ENCODE results near the gene SLC7A14. TPM values are rescaled to one million over a fixed set of nuclear protein-coding genes. Genes with fewer than 3 reads are reported as not detected.
"Not testable (repeated sequence)": the region's sequence is repeated elsewhere in the genome, so short reads cannot be mapped to it uniquely, and the experiment has no call there.

The SLC7A14 gene
- total RNA-seq, 1 experiment from 2014 or later = not detected

DNA sequence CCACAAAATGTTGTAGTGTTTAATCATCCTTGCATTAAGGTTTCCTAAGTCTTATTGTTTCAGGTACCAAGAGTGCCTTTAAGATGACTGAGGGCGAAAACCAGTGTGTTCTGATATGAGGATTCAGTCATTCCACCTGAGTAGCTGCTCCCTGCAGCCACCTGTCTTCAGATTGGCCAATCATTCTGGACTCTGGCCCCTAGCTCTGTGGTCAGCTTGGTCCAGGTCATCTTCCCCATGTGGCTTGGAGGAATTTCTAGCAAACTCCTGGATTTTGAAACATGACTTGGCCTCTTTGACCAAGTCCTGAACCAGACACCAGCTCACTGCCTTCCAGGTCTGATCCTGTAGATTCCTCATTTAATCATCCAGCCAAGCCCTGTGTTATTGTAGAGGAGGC lies 7.8 kb upstream of the SLC7A14 start:
- no peak for DNase-seq (ENCODE audit: low spot score)

DNA sequence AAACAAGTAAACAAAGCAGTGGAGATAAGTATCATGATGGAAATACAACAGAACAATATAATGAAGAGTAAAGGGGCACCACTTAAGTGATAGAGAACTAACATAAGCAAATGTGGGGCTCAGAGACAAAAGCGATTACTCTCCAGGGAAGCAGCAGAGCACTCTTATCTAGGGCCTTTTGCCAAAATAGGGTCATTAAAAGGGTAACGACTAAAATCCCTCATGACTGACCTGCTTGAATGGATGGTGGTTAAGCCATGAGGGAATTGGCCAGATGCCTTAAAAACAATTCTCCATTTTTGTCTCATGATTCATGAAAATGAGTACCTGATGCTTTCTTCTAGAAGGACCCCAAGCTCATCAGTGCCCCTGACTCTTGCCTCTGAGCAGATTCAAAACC lies 3.2 kb upstream of the SLC7A14 start:
- DNase-seq (ENCODE audit: low spot score) = no peak

DNA sequence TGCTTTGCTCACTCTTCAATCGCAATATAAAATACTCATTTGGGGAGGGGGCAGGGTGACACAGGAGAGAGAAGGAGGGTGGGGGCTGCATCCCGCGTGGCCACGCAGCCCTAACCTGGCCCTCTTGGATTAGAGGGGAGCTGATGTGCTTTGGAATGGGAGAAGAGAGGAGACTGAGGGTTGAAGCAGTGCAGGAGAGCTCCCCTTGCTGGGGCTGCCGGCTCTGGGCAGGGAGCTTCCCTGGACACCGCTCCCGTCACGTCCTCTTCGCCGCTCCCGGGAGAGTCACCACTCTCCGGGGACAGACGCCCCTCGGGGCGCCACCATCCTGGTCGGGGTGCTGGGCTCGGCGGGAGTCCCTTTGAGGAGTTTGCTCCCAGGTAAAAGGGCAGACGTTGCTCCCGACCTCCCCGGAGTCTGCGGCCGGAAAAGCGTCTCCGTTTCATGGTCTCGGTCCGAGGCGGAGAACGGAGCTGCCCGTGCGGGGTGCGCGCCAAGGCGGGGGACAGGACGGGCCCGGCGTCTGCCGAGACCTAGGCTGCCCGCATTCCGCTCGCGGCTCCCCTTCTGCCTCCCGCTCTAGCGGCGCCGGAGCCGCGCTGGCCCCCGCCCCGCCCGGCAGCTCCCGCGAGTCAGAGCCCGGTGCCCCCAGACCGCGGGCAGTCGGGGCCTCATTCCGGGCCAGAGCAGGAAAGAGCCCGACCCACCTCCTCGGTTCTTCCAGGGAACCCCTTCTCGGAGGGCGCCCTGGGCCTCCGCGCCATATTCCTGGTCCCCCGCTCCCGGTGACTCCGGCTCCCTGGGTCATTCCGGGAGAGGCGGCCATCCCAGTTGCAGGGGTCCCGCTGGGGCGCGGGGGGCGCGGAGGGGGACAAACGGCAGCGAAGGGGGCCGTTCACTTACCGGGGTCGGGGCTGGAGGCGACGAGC lies 603 bp downstream of the SLC7A14 start:
- no peak for DNase-seq (ENCODE audit: low spot score)

DNA sequence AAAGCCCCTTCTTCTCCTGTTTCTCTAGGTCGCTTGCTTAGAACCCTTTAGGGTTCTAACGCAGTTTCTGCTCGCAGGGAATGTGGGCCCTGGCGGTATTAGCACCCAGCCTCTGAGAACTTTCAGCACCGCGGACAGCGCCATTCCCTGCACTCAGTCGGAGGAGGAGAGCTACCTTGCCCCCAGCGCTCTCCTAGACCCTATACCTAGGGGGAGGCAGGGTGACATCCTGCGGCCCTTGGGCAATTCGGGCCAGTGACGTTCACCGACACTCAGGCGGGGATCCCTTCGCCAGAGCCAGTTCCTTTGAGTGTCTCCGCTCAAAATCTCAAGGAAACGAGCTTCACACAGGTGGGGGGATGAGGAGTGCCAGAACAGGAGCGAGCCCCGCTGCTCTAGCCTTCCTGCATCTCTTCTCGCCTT lies 1.3 kb downstream of the SLC7A14 start:
- peak; percentile 19 for DNase-seq (ENCODE audit: low spot score)

DNA sequence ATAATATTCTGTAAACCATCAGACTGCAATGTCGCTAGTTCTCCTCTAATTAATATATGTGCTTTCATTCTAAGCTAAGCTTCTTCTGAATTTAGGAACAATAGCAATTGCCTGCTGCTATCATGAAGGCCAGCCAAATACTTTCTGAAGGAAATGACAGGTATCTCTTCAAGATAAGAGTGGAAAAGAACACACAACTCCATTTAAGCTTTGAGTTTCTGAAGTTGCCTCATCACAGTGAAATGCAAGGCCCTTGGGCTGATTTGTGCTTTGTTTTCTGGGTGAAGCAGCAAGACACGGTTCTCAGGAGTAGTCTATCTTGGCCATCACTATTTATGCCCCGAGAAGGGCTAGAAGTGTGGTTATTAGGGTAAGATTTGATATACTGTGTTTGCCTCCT lies 6.2 kb downstream of the SLC7A14 start:
- no peak for DNase-seq (ENCODE audit: low spot score)

DNA sequence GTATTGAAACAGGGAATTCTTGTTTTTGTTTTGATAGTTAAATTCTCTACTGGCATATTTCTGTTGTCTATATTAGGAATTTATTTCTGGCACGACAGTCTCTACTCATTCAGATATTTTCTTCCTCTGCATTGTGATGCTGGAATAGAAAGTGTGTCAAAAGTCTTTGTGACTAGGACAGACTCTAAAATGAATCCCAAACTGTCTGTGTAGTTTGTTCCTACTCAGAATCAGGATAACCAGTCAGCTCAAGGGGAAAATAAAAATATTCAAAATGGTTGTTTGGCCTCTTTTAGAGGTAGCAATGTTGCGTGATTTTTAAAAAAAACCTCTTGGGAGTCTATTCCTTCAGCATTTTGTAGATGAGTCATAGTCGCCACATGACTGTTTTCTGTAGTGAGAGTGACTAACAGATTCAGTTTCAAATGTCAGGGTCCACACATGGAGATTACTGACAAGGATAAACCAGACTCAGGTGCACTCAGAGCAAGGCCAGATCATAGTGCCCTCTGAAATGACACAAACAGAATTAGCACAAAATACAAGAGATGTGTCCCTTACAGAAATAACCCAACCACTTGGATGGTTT lies 13.1 kb downstream of the SLC7A14 start:
- peak; percentile 75 for DNase-seq (ENCODE audit: low spot score)

DNA sequence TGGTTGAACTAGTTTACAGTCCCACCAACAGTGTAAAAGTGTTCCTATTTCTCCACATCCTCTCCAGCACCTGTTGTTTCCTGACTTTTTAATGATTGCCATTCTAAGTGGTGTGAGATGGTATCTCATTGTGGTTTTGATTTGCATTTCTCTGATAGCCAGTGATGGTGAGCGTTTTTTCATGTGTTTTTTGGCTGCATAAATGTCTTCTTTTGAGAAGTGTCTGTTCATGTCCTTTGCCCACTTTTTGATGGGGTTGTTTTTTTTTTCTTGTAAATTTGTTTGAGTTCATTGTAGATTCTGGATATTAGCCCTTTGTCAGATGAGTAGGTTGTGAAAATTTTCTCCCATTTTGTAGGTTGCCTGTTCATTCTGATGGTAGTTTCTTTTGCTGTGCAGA lies 18.3 kb downstream of the SLC7A14 start:
- not testable (repeated sequence) for DNase-seq (ENCODE audit: low spot score)

DNA sequence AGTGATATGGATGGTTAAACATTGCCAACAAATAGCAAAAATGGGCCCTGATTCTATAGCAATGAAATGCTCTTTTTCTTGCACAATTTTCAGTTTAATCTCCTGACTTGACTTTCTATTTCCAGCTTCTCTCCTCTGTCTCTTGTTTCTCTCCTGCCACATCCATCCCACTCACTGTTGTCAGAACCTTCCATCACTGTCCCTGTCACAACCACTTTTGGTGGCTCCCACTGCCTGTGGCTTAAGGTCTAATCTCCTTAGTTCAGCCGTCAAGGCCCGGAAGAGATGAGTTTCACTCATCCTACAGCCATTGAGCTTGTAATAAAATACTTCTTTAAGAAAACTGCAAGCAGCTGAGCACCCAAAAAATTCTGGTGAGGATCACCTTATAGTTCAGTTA lies 19.5 kb downstream of the SLC7A14 start:
- DNase-seq (ENCODE audit: low spot score) = no peak

DNA sequence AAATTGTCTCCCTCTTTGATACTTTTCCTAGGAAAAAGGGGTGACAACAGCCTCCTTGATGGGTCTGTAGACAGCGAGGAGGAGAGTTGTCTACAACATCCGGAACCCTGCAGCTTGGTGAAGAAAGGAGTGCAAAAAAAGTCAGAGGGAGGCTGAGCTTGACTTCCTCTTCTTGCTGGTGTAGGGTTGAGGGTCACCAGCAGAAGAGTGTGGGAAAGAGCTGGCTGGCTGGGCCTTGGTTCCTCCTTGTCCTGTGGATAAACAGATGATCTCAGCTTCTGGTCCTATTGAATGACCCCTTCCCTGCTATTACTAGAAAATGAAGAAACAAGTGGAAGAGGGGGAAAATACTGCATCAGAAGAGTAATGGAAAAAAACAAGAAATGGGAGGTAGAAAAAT lies 20.4 kb downstream of the SLC7A14 start:
- no peak for DNase-seq (ENCODE audit: low spot score)

DNA sequence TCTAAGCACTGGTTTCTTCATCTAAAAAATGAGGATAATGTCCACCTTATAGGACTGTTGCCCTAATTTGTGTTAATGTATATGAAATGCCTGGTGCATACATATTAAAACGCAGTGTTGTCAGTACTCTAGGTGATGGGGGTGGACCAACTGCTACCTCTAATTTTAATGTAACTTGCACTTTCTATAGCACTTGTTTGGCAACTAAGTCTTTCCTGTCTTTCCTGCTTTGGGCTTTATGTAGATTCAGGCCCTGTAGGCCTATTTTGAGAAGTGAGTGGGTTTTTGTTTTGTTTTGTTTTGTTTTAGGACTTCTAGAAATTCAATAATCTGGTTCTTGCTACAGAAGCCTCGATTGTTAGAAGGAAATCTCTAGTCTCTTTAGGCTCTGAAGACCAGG lies 21.2 kb downstream of the SLC7A14 start:
- no peak for DNase-seq (ENCODE audit: low spot score)

DNA sequence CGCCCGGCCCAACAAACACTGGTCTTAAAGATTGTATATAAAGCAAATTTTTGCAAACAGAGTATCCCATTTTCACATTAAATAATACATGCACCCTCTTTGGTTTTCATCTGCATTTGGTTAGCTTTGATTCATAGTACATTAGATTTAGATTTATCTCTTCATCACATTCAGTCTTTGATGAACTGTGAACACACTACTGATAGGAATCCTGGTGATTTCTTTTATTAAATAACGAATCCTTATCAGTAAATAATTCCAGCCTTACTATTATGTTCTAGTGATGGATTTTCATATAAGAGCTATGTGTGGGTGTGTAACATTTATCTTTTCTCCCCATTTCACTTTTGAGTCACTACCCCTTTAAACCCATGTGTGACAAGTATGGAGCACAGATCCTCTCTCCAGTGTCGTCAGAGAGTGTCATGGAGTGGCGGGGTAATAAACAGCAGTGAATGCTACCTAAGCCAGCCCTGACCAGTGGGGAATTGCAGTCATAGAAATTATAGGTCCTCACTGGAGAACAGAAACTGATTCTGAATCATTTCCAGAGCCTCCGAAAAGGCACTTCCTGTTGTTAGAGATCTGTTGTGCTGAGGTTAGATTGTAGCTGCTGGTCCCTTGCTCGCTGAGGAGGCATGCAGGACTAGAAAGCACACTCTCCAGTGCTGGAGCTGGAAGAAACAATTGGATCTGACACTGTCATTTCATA lies 22.0 kb downstream of the SLC7A14 start:
- DNase-seq (ENCODE audit: low spot score) = peak; percentile 53

DNA sequence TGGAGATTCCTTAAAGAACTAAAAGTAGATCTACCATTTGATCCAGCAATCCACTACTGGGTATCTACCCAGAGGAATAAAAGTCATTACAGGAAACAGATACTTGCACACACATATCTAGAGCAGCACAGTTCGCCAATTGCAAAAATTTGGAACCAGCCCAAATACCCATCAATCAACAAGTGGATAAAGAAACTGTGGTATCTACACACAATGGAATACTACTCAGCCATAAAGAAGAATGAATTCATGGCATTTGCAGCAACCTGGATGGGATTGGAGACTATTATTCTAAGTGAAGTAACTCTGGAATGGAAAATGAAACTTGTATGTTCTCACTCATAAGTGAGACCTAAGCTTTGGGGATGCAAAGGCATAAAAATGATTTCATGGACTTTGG lies 23.8 kb downstream of the SLC7A14 start:
- DNase-seq (ENCODE audit: low spot score) = no peak

DNA sequence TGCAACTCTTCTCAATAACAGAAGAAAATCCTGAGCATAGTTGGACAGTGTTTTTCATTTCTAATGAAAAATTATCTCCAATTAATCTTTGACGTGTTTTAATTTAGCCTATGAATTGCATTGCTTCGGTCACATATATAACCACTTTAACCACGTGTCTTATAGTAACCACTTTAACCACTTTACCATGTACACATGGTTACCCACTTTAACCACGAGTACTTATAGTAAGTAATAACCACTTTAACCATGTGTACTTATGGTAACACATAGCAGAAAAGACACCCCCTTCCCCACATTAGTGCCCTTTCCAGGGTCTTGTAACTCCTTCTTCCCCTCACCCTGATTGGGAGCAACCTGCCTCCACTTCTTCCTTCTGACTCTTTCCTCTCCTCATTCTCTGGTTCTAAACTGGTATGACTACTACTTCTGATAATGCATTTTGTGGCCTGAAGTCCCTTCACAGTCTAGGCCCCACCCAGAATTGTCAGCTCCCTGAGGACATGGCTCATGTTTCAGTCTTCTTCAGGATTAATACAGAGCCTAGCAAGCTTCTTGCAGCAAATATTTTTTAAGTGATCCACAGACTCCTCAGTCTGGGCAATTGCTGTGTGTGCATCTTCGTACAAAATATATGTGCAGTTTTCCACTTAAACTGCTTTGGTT lies 25.0 kb downstream of the SLC7A14 start:
- no peak for DNase-seq (ENCODE audit: low spot score)

DNA sequence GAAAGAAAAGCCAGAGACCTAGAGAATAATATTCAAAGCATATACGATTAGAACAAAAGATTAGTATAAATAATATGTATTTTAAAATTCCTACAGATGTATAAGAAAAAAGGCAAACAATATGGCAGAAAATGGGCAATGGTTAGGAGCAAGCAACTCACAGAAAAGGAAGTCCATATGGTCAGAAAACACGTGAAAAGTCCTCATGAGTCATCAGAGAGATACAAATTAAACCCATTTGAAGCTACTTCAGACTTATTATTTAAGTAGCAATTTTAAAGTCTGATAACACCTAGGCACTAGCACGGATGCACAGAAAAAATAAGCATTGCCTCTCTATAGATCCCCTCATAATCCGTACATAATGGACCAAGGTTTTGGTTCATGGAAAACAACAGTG lies 25.6 kb downstream of the SLC7A14 start:
- no peak for DNase-seq (ENCODE audit: low spot score)

DNA sequence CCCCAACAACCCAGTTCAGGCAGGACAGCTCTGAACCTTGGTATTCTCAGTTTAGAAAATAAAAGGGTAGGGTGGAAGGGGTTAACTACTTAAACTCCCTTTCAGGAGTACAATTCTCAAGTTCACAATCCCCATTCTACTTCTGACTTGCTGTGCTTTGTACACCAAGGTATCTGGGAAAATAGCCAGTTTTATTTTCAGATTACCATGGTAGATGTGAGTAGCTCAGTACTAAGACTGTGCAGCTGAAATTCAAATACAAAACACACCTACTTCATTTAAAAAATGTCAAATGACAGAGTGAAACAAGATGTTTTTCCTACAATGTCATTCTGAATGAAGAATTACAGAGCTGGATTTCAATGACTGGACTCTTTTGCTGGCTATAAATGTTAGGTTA lies 27.4 kb downstream of the SLC7A14 start:
- no peak for DNase-seq (ENCODE audit: low spot score)

DNA sequence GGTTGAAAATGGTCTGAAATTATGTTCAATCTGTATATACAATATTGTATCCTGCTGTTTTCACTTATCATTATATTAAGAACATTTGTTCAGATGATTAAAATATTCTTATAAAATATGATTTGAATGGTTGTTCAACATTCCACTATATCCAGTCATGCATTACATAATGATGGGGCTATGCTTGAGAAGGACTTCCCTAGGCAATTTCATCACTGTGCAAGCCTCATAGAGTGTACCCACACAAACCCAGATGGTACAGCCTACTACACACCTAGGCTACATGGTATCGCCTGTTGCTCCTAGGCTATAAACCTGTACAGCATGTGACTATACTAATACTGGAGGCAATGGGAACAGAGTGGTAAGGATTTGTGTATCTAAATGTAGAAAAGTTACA lies 30.5 kb downstream of the SLC7A14 start:
- DNase-seq (ENCODE audit: low spot score) = no peak

DNA sequence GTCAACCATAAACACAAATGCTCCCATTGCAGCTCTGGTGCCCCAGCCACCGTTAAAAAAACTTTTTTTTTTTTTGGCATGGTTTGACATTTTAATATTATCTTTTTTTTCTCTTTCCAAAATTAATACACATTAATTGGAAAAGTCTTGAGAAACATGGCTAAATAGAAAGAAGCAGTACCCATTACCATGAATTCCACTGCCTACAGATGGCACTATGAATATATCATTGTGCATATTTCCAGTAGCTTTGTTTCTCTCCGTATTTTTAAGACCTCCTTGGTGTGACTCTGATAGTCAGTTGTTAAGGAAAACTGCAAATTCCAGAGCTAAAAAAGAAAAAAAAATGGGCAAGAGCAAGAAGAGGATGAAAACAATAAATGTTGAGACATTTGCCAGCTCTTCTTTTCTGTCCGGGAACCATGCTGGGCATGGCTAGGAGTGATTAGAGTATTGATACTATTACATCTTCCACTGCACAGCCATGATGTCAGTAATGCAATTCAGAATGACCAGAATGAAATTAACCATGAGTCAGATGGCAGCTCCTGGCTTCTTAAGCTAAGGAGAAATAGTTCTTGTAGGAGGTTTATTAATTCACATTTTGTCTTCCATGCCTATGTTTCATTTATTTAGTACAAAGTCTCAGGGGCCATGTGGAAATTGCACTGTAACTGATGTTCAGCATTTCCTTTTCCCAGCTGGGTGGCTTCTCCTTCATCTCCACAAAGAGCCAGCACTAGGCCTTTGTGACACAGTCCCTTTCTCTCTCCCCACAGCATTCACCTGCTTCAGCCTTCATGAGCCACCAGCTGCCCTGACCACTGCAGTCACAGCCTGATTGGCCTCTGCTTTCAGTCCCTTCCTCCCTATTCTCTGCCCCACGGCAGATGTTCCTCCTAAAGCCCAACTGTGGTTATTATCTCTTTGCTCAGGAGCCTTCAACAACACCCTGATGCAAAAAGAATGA lies 31.8 kb downstream of the SLC7A14 start:
- no peak for DNase-seq (ENCODE audit: low spot score)

DNA sequence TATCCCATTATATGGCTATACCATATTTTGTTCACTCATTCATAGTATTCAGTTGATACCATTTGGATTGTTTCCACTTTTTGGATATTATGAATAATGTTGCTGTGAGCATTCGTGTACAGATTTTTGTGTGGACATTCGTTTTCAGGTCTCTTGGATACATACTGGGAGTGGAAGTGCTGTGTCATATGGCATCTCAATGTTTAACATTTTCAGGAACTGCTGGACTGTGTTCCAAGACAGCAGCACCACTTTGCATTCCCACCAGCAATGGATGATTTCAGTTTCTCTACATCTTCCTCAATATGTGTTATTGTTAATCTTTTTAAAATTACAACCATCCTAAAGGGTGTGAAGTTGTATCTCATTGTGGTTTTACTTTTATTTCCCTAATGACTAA lies 34.6 kb downstream of the SLC7A14 start:
- no peak for DNase-seq (ENCODE audit: low spot score)

DNA sequence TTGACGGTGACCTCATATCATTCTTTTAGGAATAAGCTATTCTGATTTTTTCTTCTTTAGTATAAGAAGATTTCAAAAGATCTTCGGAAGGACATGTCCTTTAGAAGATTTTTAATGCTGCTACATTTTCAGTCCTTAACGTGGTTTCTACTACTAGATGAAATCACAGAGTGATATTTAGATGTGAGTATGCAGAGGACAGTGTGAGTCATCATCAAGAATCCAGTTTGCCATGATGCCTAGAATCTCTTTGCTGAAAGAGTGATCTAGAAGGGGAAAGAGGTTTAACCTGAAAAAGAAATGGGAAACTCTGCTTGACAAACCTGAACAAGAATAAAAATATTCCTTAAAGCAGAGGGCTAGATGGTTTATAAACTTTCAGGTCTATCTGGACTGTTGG lies 43.2 kb downstream of the SLC7A14 start:
- DNase-seq (ENCODE audit: low spot score) = no peak

DNA sequence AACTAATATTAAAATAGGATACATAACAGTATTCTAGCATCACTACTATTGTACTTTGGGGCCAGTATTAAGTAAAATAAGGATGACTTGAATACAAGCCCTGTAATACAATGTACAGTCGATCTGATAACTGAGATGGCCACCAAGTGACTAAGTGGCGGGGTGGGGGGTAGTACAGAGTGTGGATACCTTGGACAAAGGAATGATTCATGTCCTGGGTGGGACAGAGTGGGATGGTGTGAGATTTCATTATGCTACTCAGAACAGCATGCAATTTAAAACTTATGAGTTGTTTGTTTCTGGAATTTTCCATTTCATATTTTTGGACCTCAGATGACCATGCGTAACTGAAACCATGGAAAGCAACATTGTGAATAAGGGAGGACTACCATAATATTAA lies 46.0 kb downstream of the SLC7A14 start:
- DNase-seq (ENCODE audit: low spot score) = no peak

DNA sequence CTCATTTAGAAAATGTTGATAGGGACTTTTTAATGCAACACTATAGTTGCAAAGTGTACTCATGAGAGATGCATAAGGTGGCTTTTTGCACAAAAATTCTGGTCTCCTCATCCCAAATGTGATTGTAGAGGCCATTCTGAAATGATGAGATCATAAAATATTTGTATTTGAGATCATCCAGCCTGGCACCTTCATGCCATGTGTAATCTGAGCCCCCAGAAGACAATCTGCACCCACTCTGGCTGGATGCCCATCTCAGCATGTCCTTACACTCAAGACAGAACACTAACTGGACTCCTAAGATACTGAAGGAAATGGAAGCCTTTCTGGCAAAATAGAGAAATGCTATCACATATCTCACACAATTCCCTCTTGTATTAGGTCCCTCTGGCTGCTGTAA lies 49.2 kb downstream of the SLC7A14 start:
- DNase-seq (ENCODE audit: low spot score) = no peak
